Measurements from ENCODE around the gene ASIC3. TPM values are rescaled to one million over a fixed set of nuclear protein-coding genes. Genes with fewer than 3 reads are reported as not detected.
"Not testable (repeated sequence)": the region's sequence is repeated elsewhere in the genome, so short reads cannot be mapped to it uniquely, and the experiment has no call there.

The ASIC3 gene
- polyA plus RNA-seq, 1 donor (not counting 4 experiments of a cell fraction or from before 2014, with no cell fraction given) = 0.35 TPM

GRCh38 chr7:151011097-151011409 lies 37.3 kb upstream of the ASIC3 start:
- Histone ChIP-seq H3K4me1 (ENCODE audit: control insufficient read depth, extremely low read depth, insufficient read depth, low read length) (peaks cover 12% of the 10 kb centered on the region), H3K79me2 (ENCODE audit: control insufficient read depth, insufficient read depth, low read length) (no peaks in the 10 kb centered on the region), H3K27ac (ENCODE audit: control insufficient read depth, insufficient read depth, low read length) (no peak overlapping the region), H3K36me3 (ENCODE audit: control insufficient read depth in 2 of 2, extremely low read depth in 1 of 2, insufficient read depth in 2 of 2, low read length in 2 of 2) (no peaks in the 10 kb centered on the region), H3K9me3 (ENCODE audit: control insufficient read depth, low read depth, low read length) (no peaks in the 10 kb centered on the region), H3K9me1 (ENCODE audit: control insufficient read depth, extremely low read depth, insufficient read depth, low read length) (no peaks in the 10 kb centered on the region), H3K9ac (ENCODE audit: control insufficient read depth, extremely low read depth, insufficient read depth, low read length) (no peak overlapping the region), H2AFZ (ENCODE audit: control insufficient read depth, low read length) (no peak overlapping the region), H3K4me2 (ENCODE audit: control insufficient read depth, extremely low read depth, insufficient read depth, low read depth, low read length) (no peak overlapping the region), H4K20me1 (ENCODE audit: control insufficient read depth, extremely low read depth, insufficient read depth, low read length) (no peaks in the 10 kb centered on the region), H3K27me3 (ENCODE audit: control insufficient read depth, extremely low read depth, insufficient read depth, low read length) (peaks cover 36% of the 10 kb centered on the region), H3K4me3 (ENCODE audit: control insufficient read depth in 2 of 3, extremely low read depth in 1 of 3, insufficient read depth in 2 of 3, low read depth in 1 of 3, low read length in 3 of 3) (no peak overlapping the region)
- FAIRE-seq (no peak), DNase-seq (ENCODE audit: low read depth, low spot score) (no peak)
- TF ChIP-seq CTCF (optimal IDR thresholded peaks at IDR 0.05 in 1 of 3, IDR thresholded peaks at IDR 0.05 in 1 of 3, conservative IDR thresholded peaks at IDR 0.05 in 1 of 3; ENCODE audit: extremely low read depth in 1 of 3, insufficient read depth in 2 of 3, low read length in 3 of 3) = no peak
- no peak for TF ChIP-seq EZH2 (IDR thresholded peaks at IDR 0.05; ENCODE audit: low read length)
- dilution Hi-C loops (cut with MboI; ENCODE audit: extremely low pct_ligation_motif_present, low sequenced_read_pairs) = no loop called here

- H3K9me3 ChIP-seq (ENCODE audit: control insufficient read depth, low read depth, low read length); dilution Hi-C loops (cut with MboI; ENCODE audit: extremely low pct_ligation_motif_present, low sequenced_read_pairs); H4K20me1 ChIP-seq (ENCODE audit: control insufficient read depth, extremely low read depth, insufficient read depth, low read length); H3K79me2 ChIP-seq (ENCODE audit: control insufficient read depth, insufficient read depth, low read length); H3K4me3 ChIP-seq (ENCODE audit: control insufficient read depth in 2 of 3, extremely low read depth in 1 of 3, insufficient read depth in 2 of 3, low read depth in 1 of 3, low read length in 3 of 3); H3K9me1 ChIP-seq (ENCODE audit: control insufficient read depth, extremely low read depth, insufficient read depth, low read length); H3K9ac ChIP-seq (ENCODE audit: control insufficient read depth, extremely low read depth, insufficient read depth, low read length); H3K36me3 ChIP-seq (ENCODE audit: control insufficient read depth in 2 of 2, extremely low read depth in 1 of 2, insufficient read depth in 2 of 2, low read length in 2 of 2); H2AFZ ChIP-seq (ENCODE audit: control insufficient read depth, low read length); DNase-seq (ENCODE audit: low read depth, low spot score); FAIRE-seq; H3K4me2 ChIP-seq (ENCODE audit: control insufficient read depth, extremely low read depth, insufficient read depth, low read depth, low read length); H3K27ac ChIP-seq (ENCODE audit: control insufficient read depth, insufficient read depth, low read length): not testable (repeated sequence)
- peaks cover 36% of the 10 kb centered on the region for H3K27me3 ChIP-seq (ENCODE audit: control insufficient read depth, extremely low read depth, insufficient read depth, low read length)
- peaks cover 12% of the 10 kb centered on the region for H3K4me1 ChIP-seq (ENCODE audit: control insufficient read depth, extremely low read depth, insufficient read depth, low read length)
Measured at GRCh38 chr7:151011616-151012015, 36.7 kb upstream of the ASIC3 start.

GRCh38 chr7:151012031-151012692 lies 36.2 kb upstream of the ASIC3 start:
- dilution Hi-C loops (cut with MboI; ENCODE audit: extremely low pct_ligation_motif_present, low sequenced_read_pairs) = no loop called here
- H3K79me2 ChIP-seq (ENCODE audit: control insufficient read depth, insufficient read depth, low read length) = no peaks in the 10 kb centered on the region
- H3K4me3 ChIP-seq (ENCODE audit: control insufficient read depth in 2 of 3, extremely low read depth in 1 of 3, insufficient read depth in 2 of 3, low read depth in 1 of 3, low read length in 3 of 3) = no peak overlapping the region
- no peak for FAIRE-seq
- no peak overlapping the region for H3K27ac ChIP-seq (ENCODE audit: control insufficient read depth, insufficient read depth, low read length)
- no peak overlapping the region for H3K9ac ChIP-seq (ENCODE audit: control insufficient read depth, extremely low read depth, insufficient read depth, low read length)
- H3K9me1 ChIP-seq (ENCODE audit: control insufficient read depth, extremely low read depth, insufficient read depth, low read length) = no peaks in the 10 kb centered on the region
- TF ChIP-seq CTCF (optimal IDR thresholded peaks at IDR 0.05 in 1 of 3, IDR thresholded peaks at IDR 0.05 in 1 of 3, conservative IDR thresholded peaks at IDR 0.05 in 1 of 3; ENCODE audit: extremely low read depth in 1 of 3, insufficient read depth in 2 of 3, low read length in 3 of 3) (no peak), EZH2 (IDR thresholded peaks at IDR 0.05; ENCODE audit: low read length) (no peak)
- H3K27me3 ChIP-seq (ENCODE audit: control insufficient read depth, extremely low read depth, insufficient read depth, low read length) = peaks cover 36% of the 10 kb centered on the region
- H4K20me1 ChIP-seq (ENCODE audit: control insufficient read depth, extremely low read depth, insufficient read depth, low read length) = no peaks in the 10 kb centered on the region
- H3K4me2 ChIP-seq (ENCODE audit: control insufficient read depth, extremely low read depth, insufficient read depth, low read depth, low read length) = no peak overlapping the region
- H3K36me3 ChIP-seq (ENCODE audit: control insufficient read depth in 2 of 2, extremely low read depth in 1 of 2, insufficient read depth in 2 of 2, low read length in 2 of 2) = no peaks in the 10 kb centered on the region
- H2AFZ ChIP-seq (ENCODE audit: control insufficient read depth, low read length) = no peak overlapping the region
- H3K4me1 ChIP-seq (ENCODE audit: control insufficient read depth, extremely low read depth, insufficient read depth, low read length) = peaks cover 12% of the 10 kb centered on the region
- no peaks in the 10 kb centered on the region for H3K9me3 ChIP-seq (ENCODE audit: control insufficient read depth, low read depth, low read length)
- no peak for DNase-seq (ENCODE audit: low read depth, low spot score)
